GM12891 (cell line): ENCODE measurements around the gene GIT1.

Source experiments
- PAX5 ChIP-seq: IDR thresholded peaks from 2 replicates; pipeline ENCODE4 v1.6.1; 2011; ENCODE audit warnings: low read length, moderate library complexity, mild to moderate bottlenecking; ENCODE audit not compliant: insufficient read depth, severe bottlenecking
- POLR2A ChIP-seq: IDR thresholded peaks from 2 replicates; pipeline ENCODE4 v1.6.1; 2011; ENCODE audit warnings: low read depth, low read length, control low read depth
- POLR2AphosphoS5 ChIP-seq: IDR thresholded peaks from 2 replicates; pipeline ENCODE4 v1.6.1; 2011; ENCODE audit warnings: low read depth, low read length, control low read depth
- TAF1 ChIP-seq: IDR thresholded peaks from 2 replicates; pipeline ENCODE4 v1.6.1; 2011; ENCODE audit warnings: low read depth, low read length, control low read depth

GRCh38 chr17:29629839-29630238 is 40.4 kb upstream of the GIT1 start:
- TF ChIP-seq POLR2A (no peak), POLR2AphosphoS5 (no peak), TAF1 (no peak), PAX5 (no peak)
